ENCODE results near the gene FOXP3. TPM values are rescaled to one million over a fixed set of nuclear protein-coding genes. Genes with fewer than 3 reads are reported as not detected.

Gene FOXP3
- total and polyA plus RNA-seq, 2 donors (not counting 1 experiment from before 2014, with no cell fraction given), result under 0.01 TPM; not detected in 1

DNA sequence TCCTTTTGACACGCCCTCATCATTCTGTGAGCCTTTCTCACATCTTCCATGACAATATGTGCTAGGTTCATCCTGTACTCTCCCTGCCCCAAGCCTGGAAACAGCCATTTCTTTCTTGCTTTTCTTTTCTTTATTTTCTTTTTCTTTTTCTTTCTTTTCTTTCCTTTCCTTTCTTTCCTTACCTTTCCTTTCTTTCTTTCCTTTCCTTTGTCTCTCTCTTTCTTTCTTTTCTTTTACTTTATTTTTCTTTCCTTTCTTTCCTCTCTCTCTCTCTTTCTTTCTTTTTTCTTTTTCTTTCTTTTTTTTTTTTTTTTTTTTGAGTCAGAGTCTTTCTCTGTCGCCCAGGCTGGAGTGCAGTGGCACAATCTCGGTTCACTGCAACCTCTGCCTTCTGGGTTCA lies 19.7 kb upstream of the FOXP3 start:
- H4K20me1 ChIP-seq (ENCODE audit: control insufficient read depth, extremely low read depth, insufficient read depth, low read length), result no peaks in the 10 kb centered on the region
- no peaks in the 10 kb centered on the region for H3K79me2 ChIP-seq (ENCODE audit: control insufficient read depth, insufficient read depth, low read length)
- no peak overlapping the region for H3K4me2 ChIP-seq (ENCODE audit: extremely low read depth, insufficient read depth, low read length)
- DNase-seq (ENCODE audit: low read depth in 2 of 2), result no peak
- no peaks in the 10 kb centered on the region for H3K4me1 ChIP-seq (ENCODE audit: control insufficient read depth, extremely low read depth, insufficient read depth, low read length)
- H3K27me3 ChIP-seq (ENCODE audit: control insufficient read depth, insufficient read depth, low read length), result no peaks in the 10 kb centered on the region
- no peak for TF ChIP-seq EZH2 (IDR thresholded peaks at IDR 0.05; ENCODE audit: low read length, missing control alignments)
- no peak overlapping the region for H3K9ac ChIP-seq (ENCODE audit: insufficient read depth, low read length)
- no peak overlapping the region for H2AFZ ChIP-seq (ENCODE audit: low read length)
- no peaks in the 10 kb centered on the region for H3K9me3 ChIP-seq (ENCODE audit: control insufficient read depth, insufficient read depth, low read depth, low read length)
- H3K27ac ChIP-seq (ENCODE audit: insufficient read depth, low read length), result no peak overlapping the region
- no peak overlapping the region for H3K4me3 ChIP-seq (replicated peaks in 1 of 4; ENCODE audit: control extremely low read depth in 1 of 4, insufficient read depth in 1 of 4, low read depth in 3 of 4, low read length in 4 of 4)
- no peaks in the 10 kb centered on the region for H3K36me3 ChIP-seq (ENCODE audit: control insufficient read depth, insufficient read depth, low read length)

DNA sequence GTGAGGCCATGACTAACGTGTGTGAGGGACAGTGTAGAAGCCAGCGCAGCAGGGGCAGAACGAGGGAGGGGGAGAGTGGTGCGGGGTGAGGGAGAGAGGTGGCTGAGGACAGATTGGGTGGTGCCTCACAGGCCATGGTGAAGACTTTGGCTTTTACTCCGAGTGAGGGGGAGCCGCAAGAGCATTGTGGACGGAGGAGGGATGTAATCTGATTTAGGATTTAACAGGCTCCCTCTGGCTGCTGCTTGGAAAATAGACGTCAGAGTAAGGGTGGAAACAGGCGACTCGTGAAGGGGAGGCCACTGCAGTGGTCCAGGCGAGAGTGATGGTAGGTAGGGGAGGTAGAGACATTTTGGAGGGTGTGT lies 18.1 kb upstream of the FOXP3 start:
- Histone ChIP-seq H3K9ac (ENCODE audit: insufficient read depth, low read length) (no peak overlapping the region), H3K79me2 (ENCODE audit: control insufficient read depth, insufficient read depth, low read length) (no peaks in the 10 kb centered on the region), H3K36me3 (ENCODE audit: control insufficient read depth, insufficient read depth, low read length) (no peaks in the 10 kb centered on the region), H2AFZ (ENCODE audit: low read length) (peak overlapping the region; percentile 59), H3K4me3 (replicated peaks in 1 of 4; ENCODE audit: control extremely low read depth in 1 of 4, insufficient read depth in 1 of 4, low read depth in 3 of 4, low read length in 4 of 4) (no peak overlapping the region), H3K4me2 (ENCODE audit: extremely low read depth, insufficient read depth, low read length) (no peak overlapping the region), H3K27ac (ENCODE audit: insufficient read depth, low read length) (no peak overlapping the region), H3K27me3 (ENCODE audit: control insufficient read depth, insufficient read depth, low read length) (no peaks in the 10 kb centered on the region), H3K4me1 (ENCODE audit: control insufficient read depth, extremely low read depth, insufficient read depth, low read length) (no peaks in the 10 kb centered on the region), H4K20me1 (ENCODE audit: control insufficient read depth, extremely low read depth, insufficient read depth, low read length) (no peaks in the 10 kb centered on the region), H3K9me3 (ENCODE audit: control insufficient read depth, insufficient read depth, low read depth, low read length) (no peaks in the 10 kb centered on the region)
- DNase-seq (ENCODE audit: low read depth in 2 of 2), result peak; percentile 21 to 52
- TF ChIP-seq, protein P1, sequence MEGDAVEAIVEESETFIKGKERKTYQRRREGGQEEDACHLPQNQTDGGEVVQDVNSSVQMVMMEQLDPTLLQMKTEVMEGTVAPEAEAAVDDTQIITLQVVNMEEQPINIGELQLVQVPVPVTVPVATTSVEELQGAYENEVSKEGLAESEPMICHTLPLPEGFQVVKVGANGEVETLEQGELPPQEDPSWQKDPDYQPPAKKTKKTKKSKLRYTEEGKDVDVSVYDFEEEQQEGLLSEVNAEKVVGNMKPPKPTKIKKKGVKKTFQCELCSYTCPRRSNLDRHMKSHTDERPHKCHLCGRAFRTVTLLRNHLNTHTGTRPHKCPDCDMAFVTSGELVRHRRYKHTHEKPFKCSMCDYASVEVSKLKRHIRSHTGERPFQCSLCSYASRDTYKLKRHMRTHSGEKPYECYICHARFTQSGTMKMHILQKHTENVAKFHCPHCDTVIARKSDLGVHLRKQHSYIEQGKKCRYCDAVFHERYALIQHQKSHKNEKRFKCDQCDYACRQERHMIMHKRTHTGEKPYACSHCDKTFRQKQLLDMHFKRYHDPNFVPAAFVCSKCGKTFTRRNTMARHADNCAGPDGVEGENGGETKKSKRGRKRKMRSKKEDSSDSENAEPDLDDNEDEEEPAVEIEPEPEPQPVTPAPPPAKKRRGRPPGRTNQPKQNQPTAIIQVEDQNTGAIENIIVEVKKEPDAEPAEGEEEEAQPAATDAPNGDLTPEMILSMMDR (conservative IDR thresholded peaks at IDR 0.05 in 1 of 2, IDR thresholded peaks at IDR 0.05 in 1 of 2; ENCODE audit: low read depth in 1 of 2, low read length in 2 of 2), result peak in 1 of 2 donors; percentile 45
- no peak for TF ChIP-seq EZH2 (IDR thresholded peaks at IDR 0.05; ENCODE audit: low read length, missing control alignments)

DNA sequence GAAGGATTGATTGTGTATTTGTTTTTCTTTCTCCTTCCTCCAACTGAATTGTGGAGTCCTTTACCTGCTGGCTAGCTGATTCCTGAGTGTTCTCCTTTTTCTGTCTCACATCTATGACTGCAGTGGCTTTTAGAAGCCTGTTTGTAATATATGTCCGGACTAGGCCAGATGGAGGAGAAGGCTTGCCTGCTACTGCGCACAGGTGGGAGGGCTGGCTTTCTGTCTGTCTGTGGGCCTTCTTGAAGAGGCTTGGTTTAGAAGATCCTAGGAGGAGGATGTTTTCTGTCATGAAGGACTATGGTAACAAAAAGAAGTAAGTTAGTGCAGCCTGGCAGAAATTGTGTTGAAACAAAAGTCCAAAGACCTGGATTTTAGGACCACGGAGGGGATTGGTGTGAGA lies 13.6 kb upstream of the FOXP3 start:
- Histone ChIP-seq H3K4me1 (ENCODE audit: control insufficient read depth, extremely low read depth, insufficient read depth, low read length) (no peaks in the 10 kb centered on the region), H3K27me3 (ENCODE audit: control insufficient read depth, insufficient read depth, low read length) (no peaks in the 10 kb centered on the region), H3K36me3 (ENCODE audit: control insufficient read depth, insufficient read depth, low read length) (no peaks in the 10 kb centered on the region), H3K27ac (ENCODE audit: insufficient read depth, low read length) (no peak overlapping the region), H3K9ac (ENCODE audit: insufficient read depth, low read length) (no peak overlapping the region), H3K9me3 (ENCODE audit: control insufficient read depth, insufficient read depth, low read depth, low read length) (no peaks in the 10 kb centered on the region), H4K20me1 (ENCODE audit: control insufficient read depth, extremely low read depth, insufficient read depth, low read length) (no peaks in the 10 kb centered on the region), H3K4me2 (ENCODE audit: extremely low read depth, insufficient read depth, low read length) (no peak overlapping the region), H3K4me3 (replicated peaks in 1 of 4; ENCODE audit: control extremely low read depth in 1 of 4, insufficient read depth in 1 of 4, low read depth in 3 of 4, low read length in 4 of 4) (no peak overlapping the region), H3K79me2 (ENCODE audit: control insufficient read depth, insufficient read depth, low read length) (no peaks in the 10 kb centered on the region), H2AFZ (ENCODE audit: low read length) (no peak overlapping the region)
- no peak for DNase-seq (ENCODE audit: low read depth in 2 of 2)
- TF ChIP-seq, protein P1 (conservative IDR thresholded peaks at IDR 0.05 in 1 of 2, IDR thresholded peaks at IDR 0.05 in 1 of 2; ENCODE audit: low read depth in 1 of 2, low read length in 2 of 2), result no peak
- TF ChIP-seq EZH2 (IDR thresholded peaks at IDR 0.05; ENCODE audit: low read length, missing control alignments), result no peak
